MG63 (cell line): ENCODE data around the gene AAR2. TPM values are rescaled to one million over a fixed set of nuclear protein-coding genes. Genes with fewer than 3 reads are reported as not detected.

Source experiments
- DNase-seq: peaks from one replicate; pipeline ENCODE4 v3.0.0-alpha.2; 2020
- H3K27me3 ChIP-seq: fragments of 250-450 bp; sonication (Bioruptor Pico); 2 replicates; pipeline ENCODE4 v1.5.1; 2020; ENCODE audit warnings: mild to moderate bottlenecking, moderate library complexity
- H3K36me3 ChIP-seq: fragments of 250-450 bp; sonication (Bioruptor Pico); 2 replicates; pipeline ENCODE4 v1.5.1; 2020; ENCODE audit warnings: mild to moderate bottlenecking, moderate library complexity
- H3K4me3 ChIP-seq: fragments of 250-450 bp; sonication (Bioruptor Pico); 2 replicates; pipeline ENCODE4 v1.5.1; 2020; ENCODE audit warnings: mild to moderate bottlenecking, moderate library complexity
- H3K9me3 ChIP-seq: fragments of 250-450 bp; sonication (Bioruptor Pico); 2 replicates; pipeline ENCODE4 v1.5.1; 2020; ENCODE audit warnings: mild to moderate bottlenecking, moderate library complexity
- total RNA-seq: library from RNA; depleted of rRNA; stranded (reverse); fragments of >200 nt; shearing (Covaris generic); gene quantifications from 2 replicates; pipeline ENCODE4 v1.2.3, GENCODE V29; 2014; ENCODE audit warnings: low replicate concordance

AAR2 gene
- total RNA-seq, 1 experiment from 2014 or later, result 59.0 TPM

DNA sequence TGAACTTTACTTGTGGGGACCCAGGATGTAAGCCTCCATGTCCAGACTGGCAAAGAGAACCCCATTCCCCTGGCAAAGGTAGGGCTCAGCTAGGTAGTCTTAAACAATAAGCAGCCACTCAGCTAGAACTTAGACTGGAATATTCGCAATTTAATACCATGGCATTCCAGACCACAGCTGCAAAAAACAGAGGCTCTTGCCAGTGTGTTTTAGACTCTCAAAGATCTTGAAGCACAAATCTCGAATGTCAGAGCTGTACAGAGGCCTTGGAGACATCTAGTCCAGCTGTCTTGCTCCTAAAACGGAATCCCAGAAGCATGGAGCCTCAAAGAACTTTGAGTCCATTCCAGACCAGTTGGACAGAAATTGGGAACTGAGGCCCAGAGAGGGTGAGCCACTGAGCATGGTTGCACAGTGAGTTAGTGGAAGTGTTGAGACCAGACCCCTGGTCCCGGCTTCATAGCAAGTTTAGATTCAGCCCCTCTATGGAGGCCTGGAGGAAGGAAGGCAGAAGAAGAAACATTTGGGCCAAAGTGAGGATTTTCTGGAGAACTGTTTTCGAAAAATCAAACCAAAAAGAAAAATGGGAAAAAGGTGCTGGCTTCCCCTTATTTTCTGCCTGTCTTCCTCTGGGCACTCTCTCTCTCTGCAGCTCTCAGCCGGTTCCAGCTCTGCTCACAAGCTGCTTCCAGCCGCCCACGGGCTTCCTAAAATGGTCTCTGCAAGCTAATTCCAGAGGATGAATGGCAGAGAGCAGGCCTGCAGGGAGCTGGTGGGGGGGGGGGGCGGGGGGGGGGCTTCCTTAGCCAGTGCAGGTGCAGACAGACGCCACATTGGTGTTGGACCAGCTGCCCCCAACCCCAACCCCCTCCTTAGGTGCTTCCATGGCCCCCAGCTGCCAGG lies 32.4 kb downstream of the AAR2 start:
- no peak for DNase-seq
- Histone ChIP-seq H3K9me3 (no peaks in the 10 kb centered on the region), H3K27me3 (no peaks in the 10 kb centered on the region), H3K36me3 (no peaks in the 10 kb centered on the region), H3K4me3 (no peak overlapping the region)

DNA sequence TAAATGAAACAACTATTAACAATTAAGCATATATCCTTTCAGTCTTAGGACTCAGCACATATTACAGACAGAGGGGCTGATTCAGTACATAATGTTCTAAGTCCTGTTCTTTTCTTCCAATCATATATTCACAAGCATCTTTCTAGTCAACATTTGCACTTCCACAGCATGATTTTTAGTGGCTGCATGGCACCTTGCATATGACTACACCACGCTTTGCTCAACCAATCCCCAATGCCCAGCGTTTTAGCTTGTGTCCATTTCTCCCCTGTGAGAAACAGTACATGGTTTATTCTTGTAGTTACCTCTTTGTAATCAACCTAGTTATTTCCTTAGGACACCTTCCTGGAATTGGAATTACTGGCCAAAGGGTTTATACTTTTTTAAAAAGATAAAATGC lies 33.2 kb downstream of the AAR2 start:
- no peaks in the 10 kb centered on the region for H3K27me3 ChIP-seq
- no peak for DNase-seq

DNA sequence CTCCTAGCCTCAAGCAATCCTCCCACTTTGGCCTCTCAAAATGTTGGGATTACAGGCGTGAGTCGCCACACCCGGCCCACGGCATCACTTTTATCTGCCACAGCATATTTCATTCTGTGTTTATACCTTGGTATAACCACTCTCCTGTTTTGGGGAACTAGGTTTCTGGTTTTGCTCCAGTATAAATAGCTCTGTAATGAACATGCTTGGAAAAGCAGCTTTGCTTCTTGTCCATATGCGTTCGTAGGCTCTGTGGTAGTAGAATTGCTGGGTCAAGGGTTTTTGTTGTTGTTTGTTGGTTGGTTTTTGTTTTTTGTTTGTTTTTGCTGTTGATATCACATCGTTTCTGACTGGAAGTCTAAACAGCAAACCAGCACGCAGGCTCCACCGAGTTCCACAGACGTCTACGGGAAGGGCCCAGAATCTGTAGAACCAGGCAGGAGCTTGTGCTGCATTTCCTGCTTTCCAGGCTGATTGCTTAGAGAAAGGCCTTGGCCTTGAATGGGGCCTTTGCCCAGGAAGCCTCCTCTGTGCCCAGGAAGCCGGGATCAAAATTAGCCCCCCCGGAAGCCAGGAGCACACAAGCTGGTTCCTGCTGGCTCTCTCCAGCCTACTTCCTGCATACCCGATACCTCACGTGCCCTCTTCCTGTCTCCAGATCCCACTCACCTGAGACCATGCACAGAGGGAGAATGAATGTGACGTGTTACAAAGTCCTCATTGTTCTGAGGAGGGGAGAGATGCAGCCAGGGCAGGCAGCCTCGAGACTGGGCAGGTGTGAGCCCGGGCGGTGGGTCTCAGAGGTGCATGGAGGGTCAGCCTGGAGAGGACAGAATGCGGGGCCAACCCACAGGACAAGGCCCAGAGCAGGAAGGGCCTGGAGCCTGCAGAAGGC lies 34.7 kb downstream of the AAR2 start:
- Histone ChIP-seq H3K36me3 (no peaks in the 10 kb centered on the region), H3K27me3 (no peaks in the 10 kb centered on the region), H3K9me3 (no peaks in the 10 kb centered on the region), H3K4me3 (no peak overlapping the region)
- DNase-seq, result no peak

More for the DNA sequence above, 33.2 kb downstream of the AAR2 start:
- Histone ChIP-seq H3K36me3 (no peaks in the 10 kb centered on the region), H3K4me3 (no peak overlapping the region), H3K9me3 (no peaks in the 10 kb centered on the region)

DNA sequence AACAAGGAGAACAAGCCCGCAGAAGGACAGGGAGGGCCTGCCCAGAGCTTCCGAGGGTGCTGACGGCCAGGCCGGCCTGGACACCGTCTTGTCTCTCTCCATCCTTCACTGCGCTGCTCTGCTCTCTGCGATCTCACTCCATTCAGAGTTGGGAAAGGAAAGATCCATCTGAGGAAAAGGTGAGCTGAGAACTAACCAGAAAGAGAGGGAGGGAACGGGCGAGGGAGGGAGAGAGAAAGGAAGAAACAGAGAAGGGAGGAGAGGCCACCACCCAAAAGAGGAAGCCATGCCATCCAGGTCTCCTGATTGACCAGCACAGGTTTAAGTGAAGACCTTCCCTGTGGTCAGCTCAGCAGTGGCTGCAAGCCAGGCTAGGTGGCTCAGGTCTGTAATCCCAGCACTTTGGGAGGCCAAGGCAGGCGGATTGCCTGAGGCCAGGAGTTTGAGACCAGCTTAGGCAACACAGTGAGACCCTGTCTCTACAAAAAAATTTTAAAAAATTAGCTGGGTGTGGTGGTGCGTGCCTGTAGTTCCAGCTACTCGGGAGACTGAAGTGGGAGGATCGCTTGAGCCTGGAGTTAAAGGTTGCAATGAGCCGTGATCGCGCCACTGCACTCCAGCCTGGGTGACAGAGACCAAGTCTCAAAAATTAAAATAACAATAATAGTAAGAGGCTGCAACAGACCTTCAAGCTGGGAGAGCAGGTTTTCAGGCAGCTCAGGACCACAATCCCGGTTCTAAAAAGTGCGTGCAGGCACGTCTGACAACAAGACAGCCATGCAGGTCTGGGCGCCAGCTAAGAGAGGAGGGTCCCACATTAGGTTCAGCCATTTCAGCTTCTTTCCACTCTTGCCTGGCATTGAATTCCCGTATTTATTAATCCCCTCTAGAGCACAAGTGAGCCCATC lies 35.6 kb downstream of the AAR2 start:
- Histone ChIP-seq H3K9me3 (no peaks in the 10 kb centered on the region), H3K27me3 (0 out of 2 replicates have a peak, but pooled peaks cover 2% of the 10 kb centered on the region), H3K36me3 (no peaks in the 10 kb centered on the region), H3K4me3 (no peak overlapping the region)
- no peak for DNase-seq

DNA sequence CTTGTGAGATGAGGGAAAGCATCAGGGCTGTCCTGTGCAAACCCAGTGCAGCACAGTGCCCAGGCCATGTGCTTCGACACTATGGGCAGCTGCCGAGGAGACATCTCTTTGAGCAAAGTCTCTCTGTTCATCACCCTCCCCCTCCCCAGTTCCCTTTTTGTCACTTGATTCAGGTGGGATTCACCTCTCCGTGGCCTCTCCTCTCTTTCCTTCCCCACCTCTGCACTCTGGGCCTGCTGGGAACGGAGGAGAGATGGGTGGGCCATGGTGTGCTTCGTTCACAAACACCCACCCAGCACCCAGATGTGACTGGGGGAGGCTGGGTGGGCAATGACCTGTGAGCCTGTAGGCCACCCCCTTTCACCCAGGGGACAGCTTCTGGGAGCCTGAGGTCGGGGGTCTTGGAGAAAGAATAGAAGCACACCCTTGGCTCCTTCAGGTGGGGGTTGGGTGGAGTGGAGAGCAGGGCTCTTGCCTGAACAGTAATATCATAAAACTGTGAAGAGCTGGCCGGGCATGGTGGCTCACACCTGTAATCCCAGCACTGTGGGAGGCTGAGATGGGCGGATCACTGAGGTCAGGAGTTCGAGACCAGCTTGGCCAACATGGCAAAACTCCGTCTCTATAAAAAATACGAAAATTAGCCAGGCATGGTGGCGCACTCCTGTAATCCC lies 36.4 kb downstream of the AAR2 start:
- H3K27me3 ChIP-seq, result peaks cover 6% of the 10 kb centered on the region; the same call in 1 of the 2 replicates

DNA sequence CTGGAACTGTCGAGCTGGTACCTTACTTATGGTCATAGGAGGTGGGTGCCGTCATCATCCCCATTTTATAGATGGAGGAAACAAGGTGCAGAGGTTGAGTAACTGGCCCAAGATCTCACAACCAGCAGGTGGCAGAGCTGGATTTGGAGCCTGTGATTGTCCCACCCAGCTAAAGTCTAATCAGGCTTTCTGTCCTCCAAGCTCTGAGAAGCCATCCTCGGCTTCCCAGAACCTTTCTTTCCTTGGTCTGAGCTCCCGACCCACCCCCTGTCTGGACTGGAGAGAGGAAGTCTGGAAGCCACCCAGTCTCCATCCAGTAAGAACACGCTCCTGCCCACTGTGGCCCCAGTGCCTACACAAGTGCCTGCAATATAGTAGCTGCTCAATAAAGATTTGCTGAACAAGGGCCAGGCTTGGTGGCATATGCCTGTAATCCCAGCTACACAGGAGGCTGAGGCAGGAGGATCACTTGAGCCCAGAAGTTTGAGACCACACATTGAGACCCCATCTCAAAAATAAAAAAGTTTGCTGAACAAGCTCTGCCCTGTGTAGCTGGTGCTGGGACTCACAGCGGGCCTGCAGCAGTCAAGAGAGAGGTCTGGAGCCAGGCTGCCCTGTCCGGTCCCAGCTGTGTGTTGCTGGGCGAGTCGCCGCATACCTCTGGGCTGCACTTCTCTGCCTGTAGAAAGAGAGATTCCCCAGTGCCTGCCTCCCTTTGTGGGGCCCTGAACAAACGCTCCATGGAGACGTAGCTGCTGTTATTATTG lies 37.3 kb downstream of the AAR2 start:
- Histone ChIP-seq H3K9me3 (no peaks in the 10 kb centered on the region), H3K27me3 (peaks cover 14% of the 10 kb centered on the region), H3K36me3 (no peaks in the 10 kb centered on the region), H3K4me3 (no peak overlapping the region)
- no peak for DNase-seq

More for the DNA sequence above, 36.4 kb downstream of the AAR2 start:
- no peaks in the 10 kb centered on the region for H3K36me3 ChIP-seq
- DNase-seq, result no peak
- H3K4me3 ChIP-seq, result no peak overlapping the region
- no peaks in the 10 kb centered on the region for H3K9me3 ChIP-seq

DNA sequence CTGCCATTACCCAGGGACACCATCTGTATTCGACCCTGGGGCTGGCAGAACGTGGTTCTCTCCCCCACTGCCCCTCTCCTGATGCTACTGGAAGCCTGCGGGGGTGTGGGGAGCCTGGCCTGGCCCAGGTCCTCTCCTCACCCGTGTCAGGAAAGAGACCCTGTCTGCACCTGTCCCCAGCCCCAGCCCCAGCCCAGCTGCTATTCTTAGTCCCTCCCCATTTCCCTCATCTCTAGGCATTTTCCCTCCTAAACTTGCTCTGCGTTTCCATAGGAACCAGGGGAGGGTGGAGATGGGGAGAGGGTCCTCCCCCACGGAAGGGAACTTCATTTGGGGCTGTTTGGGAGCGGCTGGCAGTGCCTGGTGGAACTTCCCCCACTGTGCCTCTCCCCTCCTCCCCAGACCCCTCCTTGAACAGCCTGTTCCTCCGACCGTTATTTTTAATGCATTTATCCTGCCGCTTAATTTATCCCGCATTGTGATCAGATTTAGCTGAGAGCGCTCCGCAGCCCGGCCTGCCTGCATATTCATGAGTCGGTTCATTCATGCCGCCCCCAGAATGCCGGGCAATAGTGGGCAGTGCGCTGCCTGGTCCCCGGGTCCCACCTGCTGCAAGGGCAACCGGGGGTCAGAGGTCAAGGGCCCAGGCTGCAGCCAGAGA lies 38.0 kb downstream of the AAR2 start:
- Histone ChIP-seq H3K4me3 (no peak overlapping the region), H3K27me3 (peaks cover 21% of the 10 kb centered on the region), H3K9me3 (no peaks in the 10 kb centered on the region), H3K36me3 (no peaks in the 10 kb centered on the region)
- no peak for DNase-seq

DNA sequence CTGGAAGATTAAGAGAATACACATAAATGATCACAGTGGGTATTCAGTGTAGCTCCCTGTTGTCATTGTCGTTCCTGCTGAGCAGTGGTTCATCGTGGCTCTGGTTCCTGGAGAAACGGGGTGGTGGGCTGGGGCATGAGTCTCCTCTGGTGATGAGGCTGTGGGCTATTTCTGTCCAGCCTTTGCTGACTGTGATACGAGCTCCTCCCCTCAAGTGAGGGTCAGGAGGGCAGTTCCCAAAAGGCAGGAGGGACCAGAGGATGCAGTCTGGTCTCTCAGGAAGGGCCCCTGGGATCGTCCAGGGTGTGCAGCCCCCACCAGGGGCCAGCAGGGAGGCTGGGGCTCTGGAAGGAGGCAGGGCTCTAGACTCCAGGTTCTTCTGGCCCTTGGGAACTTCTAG lies 38.7 kb downstream of the AAR2 start:
- peaks cover 22% of the 10 kb centered on the region for H3K27me3 ChIP-seq
- H3K9me3 ChIP-seq, result no peaks in the 10 kb centered on the region
- no peaks in the 10 kb centered on the region for H3K36me3 ChIP-seq
- H3K4me3 ChIP-seq, result no peak overlapping the region
- no peak for DNase-seq

DNA sequence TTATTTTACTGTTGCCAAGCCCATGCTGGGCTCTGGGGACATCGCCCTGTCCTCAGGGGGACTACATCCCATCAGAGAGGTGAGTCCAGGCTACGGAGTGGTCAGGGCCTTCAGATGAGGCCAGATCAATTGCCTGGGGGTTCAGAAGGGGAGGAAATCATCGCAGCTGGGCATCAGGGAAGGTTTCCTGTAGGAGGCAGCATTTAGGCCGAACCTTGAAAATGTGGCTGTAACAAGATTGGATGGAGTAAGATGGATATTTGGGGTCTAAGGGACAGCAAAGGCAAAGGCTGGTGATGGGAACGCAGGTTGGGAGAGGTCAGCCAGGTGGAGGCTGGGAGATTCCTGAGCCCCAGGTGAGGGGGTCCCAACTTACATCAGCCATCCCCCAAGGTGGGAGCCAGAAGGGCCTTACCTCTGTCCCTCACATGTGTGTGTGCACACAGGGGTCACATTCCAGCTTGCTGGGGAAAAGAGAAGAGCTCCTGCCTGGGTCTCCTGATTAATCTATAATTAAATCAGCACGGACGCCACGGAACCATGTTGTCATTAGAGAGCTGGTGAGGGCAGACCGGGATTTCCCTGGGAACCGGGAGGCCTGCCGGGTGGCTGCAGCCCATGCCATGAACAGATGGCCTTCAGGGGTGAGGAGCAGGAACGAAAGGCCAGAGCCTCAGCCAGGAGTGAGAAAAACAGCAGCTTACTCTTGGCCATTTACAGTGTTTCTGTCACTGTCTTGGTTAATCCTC lies 39.3 kb downstream of the AAR2 start:
- Histone ChIP-seq H3K36me3 (no peaks in the 10 kb centered on the region), H3K4me3 (no peak overlapping the region), H3K27me3 (peaks cover 23% of the 10 kb centered on the region), H3K9me3 (no peaks in the 10 kb centered on the region)
- DNase-seq, result no peak

DNA sequence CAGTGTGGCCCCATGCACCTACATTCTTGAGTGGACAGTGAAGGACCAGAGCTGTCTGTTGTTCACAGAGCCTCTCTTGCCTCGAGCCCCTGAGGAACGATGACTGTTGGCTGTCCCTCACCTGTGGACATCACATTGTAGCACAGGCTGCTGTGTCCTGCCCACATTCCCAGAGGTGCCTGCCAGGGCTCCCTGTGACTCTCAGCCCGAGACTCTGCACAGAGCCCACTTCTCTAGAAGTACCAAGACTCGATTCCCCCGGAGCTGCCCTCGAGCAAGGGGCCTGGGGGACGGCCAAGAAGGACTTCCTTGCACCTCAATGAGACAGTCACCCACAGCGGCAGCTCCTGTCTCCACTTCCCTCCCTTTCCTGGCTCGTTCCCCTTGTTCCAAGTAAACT lies 41.3 kb downstream of the AAR2 start:
- H3K27me3 ChIP-seq, result peaks cover 40% of the 10 kb centered on the region

DNA sequence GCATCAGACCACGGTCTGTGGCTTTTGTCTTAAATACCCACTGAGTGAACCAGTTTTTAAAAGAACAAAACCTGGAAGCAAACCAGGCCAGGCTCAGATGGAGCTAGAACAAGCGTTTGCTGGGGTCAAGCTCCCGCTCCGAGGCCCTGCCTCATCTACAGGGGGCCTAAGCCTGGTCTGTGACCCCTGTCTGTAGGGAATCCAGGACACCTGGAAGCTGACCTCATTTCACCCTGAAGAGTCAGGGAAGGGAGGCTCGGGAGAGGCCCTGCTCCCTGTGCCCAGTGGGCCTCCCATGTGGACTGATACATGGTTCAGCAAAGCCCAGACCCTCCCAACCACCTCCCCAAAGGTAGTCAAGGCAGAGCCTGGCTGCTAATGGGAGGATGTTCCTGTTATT lies 43.1 kb downstream of the AAR2 start:
- peaks cover 58% of the 10 kb centered on the region for H3K27me3 ChIP-seq
- no peaks in the 10 kb centered on the region for H3K36me3 ChIP-seq
- H3K4me3 ChIP-seq, result no peak overlapping the region
- peaks cover 3% of the 10 kb centered on the region; the same call in 1 of the 2 replicates for H3K9me3 ChIP-seq
- DNase-seq, result no peak

More for the DNA sequence above, 41.3 kb downstream of the AAR2 start:
- 0 out of 2 replicates have a peak, but pooled peaks cover under 1% of the 10 kb centered on the region for H3K9me3 ChIP-seq
- no peaks in the 10 kb centered on the region for H3K36me3 ChIP-seq
- H3K4me3 ChIP-seq, result no peak overlapping the region
- DNase-seq, result no peak

DNA sequence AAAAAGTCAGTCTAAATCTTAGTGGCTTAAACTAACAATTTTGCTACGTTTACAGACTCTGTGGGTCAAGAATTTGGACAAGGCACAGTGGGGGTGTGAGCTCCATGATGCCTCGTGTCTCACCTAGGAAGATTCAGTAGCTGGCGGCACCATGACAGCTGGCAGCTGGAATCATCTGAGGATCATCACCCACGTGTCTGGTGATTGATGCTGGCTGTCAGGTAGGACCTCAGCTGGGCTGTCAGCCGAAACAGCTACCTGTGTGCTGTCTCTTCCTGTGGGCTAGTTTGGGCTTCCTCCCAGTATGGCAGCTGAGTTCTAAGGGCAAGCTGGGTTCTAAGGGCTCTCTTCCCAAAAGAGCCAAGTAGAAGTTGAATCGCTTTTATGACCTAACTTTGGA lies 43.5 kb downstream of the AAR2 start:
- Histone ChIP-seq H3K4me3 (no peak overlapping the region), H3K9me3 (peaks cover 3% of the 10 kb centered on the region; the same call in 1 of the 2 replicates), H3K27me3 (peaks cover 62% of the 10 kb centered on the region), H3K36me3 (no peaks in the 10 kb centered on the region)
- no peak for DNase-seq

DNA sequence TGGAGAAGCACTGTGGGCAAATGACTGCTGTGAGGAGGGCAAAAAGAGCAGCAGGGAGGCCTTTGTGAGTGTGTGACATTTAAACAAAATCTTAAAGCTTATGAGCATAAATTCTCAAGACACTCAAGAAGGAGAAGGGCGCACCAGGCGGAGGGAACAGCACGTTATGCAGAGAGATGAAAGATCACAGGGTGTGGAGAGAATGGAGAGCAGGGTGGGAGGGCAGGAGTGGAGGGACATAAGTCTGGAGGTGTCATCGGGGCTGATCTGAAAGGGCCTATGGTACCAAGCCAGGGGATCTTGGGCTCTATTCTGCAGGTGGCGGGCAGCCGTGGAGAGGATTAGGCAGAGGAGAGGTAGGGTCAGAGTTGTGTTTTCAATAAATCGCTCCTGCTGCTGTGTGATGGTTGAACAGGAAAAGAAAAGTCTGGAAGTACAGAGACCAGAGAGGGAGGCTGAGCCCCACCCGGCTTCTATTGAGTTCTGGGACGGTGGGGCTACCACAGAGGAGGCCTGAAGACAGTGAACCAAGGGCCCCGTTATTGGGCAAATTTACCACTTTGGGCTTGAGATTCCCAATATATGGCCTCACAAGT lies 45.6 kb downstream of the AAR2 start:
- Histone ChIP-seq H3K36me3 (no peaks in the 10 kb centered on the region), H3K9me3 (peaks cover 3% of the 10 kb centered on the region; the same call in 1 of the 2 replicates), H3K27me3 (peaks cover 77% of the 10 kb centered on the region), H3K4me3 (no peak overlapping the region)
- DNase-seq, result no peak

DNA sequence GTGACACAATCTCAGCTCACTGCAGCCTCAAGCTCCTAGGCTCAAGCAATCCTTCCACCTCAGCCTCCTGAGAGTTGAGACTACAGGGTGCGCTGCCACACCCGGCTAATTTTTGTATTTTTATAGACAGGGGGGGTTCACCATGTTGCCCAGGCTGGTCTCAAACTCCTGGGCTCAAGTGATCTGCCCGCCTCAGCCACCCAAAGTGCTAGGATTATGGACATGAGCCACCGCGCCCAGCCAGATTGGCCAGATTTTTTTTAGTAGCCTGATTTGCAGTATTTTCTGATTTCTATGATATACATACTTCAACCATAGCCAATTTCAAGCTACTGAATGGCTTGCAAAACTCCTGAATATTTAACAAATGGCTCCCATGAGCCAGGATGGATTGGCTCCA lies 48.5 kb downstream of the AAR2 start:
- Histone ChIP-seq H3K4me3 (no peak overlapping the region), H3K36me3 (no peaks in the 10 kb centered on the region), H3K27me3 (peaks cover 69% of the 10 kb centered on the region), H3K9me3 (peaks cover 3% of the 10 kb centered on the region; the same call in 1 of the 2 replicates)
- DNase-seq, result no peak
